Cardiac septum (tissue), 1 donor: Measurements from ENCODE around the gene OR5K3. TPM values are rescaled to one million over a fixed set of nuclear protein-coding genes. Genes with fewer than 3 reads are reported as not detected.
"Not testable (repeated sequence)": the region's sequence is repeated elsewhere in the genome, so short reads cannot be mapped to it uniquely, and the experiment has no call there.

ENCODE experiments used
- DNase-seq: peaks from one replicate; pipeline ENCODE4 v3.0.0-alpha.2; 2020; ENCODE audit warnings: low spot score
- intact Hi-C: fragments of 100-400 bp; cut with DNase I; formaldehyde crosslinking; loops from one replicate; pipeline ENCODE4 v1.14.0; 2022
- long read RNA-seq: library from polyadenylated mRNA; unstranded; transcript quantifications from one replicate; pipeline ENCODE4 v2.0.0, GENCODE V29; 2021
- total RNA-seq: library from RNA; stranded (reverse); fragmentation: NEBNext Ultra II Directional; extraction: Animal tissue kit (Norgen Biotek cat#: 25700); gene quantifications from one replicate; pipeline ENCODE4 v1.2.1, GENCODE V29; 2021
- donor health status: DM: no; HTN: no; CAD: no.

Gene OR5K3
- not detected for total RNA-seq
- long read RNA-seq = 0 reads

- intact Hi-C loops = no loop called here
- no peak for DNase-seq
These were observed at the start of gene OR5K3 for GRCh38 chr3:98390366-98390765. OR5K3 (plus strand) TSS chr3:98390666; CDS start chr3:98390666, 0 bp downstream.

DNA sequence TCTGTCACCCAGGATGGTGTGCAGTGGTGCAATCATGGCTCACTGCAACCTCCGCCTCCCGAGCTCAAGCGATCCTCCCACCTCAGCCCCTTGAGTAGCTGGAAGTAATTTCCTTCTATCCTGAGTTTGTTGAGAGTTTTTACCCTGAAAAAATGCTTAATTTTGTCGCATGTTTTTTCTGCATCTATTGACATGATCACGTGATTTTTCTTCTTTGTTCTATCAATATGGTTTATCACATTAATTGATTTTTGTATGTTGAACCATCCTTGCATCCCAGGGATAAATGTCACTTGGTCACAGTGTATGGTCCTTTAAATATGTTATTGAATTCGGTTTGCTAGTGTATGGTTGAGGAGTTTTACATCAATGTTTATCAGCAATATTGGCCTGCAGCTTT is 48.7 kb upstream of the OR5K3 start:
- intact Hi-C loops = no loop called here
- no peak for DNase-seq

- intact Hi-C loops = no loop called here
- no peak for DNase-seq
These were observed 46.6 kb upstream of the OR5K3 start for GRCh38 chr3:98343647-98344507.

GRCh38 chr3:98350082-98350481 is 40.4 kb upstream of the OR5K3 start:
- no peak for DNase-seq
- intact Hi-C loops = no loop called here

DNA sequence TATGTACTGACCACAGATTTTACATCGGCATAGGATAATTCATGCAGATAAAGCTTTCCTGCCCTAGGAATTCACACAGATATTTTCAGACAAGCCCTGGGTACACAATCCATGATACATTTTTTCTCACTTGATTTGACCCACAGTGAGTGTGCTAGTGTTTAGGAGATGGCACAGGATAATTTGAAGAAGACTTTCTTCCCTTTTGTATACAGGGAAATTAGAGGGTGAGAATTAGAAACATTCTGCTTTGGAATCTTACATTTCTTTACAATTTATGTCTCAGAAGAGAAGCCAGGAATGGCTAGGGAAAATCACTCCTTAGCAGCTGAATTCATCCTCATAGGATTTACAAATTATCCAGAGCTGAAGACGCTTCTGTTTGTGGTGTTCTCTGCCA is 36.9 kb upstream of the OR5K3 start, which contains the start of gene OR5K4:
TSS of gene OR5K4 (plus strand) at position 301 of the 400 bp plus-strand sequence. CDS start at position 301, 0 bp downstream.
- intact Hi-C loops = no loop called here

DNA sequence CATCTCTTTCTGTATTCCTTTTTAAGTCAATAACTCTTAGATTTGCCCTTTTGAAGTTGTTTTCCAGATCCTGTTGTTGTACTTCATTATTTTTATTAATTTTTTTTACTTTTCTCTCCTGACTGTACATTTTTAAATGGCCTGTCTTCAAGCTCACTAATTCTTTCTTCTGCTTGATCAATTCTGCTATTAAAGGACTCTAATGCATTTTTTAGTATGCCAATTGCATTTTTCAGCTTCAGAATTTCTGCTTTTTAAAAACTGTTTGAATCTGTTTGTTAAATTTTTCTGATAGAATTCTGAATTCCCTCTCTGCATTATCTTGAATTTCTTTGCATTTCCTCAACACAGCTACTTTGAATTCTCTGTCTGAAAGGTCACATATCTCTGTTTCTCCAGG is 31.2 kb upstream of the OR5K3 start:
- intact Hi-C loops = no loop called here
- no peak for DNase-seq

More for the DNA sequence above, 36.9 kb upstream of the OR5K3 start, which contains the start of gene OR5K4:
- no peak for DNase-seq

DNA sequence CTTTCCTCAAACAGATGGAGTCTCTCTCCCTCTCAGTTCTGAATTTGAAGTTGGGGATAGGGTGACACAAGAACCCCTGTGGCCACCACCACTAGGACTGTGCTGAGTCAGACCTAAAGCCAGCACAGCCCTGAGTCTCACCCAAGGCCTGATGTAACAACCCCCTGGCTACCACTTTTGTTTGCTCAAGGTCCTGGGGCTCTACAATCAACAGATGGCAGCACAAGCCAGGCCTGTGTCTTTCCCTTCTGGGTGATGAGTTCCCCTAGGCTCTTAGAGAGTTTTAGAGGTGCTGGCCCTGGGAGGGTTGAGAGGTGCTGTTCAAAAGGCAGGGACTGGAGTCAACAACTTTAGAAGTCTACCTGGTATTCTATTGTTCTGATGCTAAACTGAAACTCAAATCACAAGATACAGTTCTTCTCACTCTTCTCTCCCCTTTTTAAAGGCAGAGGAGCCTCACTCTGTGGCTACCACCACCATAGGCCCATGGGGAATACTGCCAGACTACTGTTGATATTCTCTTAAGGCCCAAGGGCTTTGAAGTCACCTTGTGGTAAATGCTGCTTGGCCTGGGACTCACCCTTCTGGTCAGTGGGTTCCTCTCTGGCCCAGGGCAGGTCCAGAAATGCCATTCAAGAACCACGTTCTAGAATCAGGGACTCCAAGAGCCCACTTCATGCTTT is 30.3 kb upstream of the OR5K3 start:
- no peak for DNase-seq
- intact Hi-C loops = no loop called here

DNA sequence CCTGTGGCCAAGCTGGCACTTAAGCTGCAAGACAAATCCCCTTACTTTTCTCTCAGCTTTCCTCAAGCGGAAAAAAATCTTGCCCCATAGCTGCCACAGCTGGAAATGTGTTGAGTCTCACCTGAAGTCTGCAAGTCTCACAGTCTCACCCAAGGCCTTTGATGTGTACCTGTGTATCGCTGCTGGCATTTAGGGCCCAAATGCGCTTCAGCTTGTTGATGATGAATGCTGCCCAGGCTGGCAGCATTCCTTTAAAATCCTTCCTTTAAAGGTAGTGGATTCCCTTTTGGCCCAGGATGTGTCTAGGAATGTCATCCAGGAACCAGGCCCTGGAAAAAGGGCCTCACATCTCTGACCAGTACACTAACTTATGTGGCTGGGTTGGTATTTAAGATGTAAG is 29.8 kb upstream of the OR5K3 start:
- intact Hi-C loops = no loop called here
- no peak for DNase-seq

- DNase-seq = no peak
- intact Hi-C loops = no loop called here
These were observed 29.2 kb upstream of the OR5K3 start for GRCh38 chr3:98361289-98361688.

GRCh38 chr3:98367464-98368246 is 22.8 kb upstream of the OR5K3 start:
- no peak for DNase-seq
- intact Hi-C loops = no loop called here

DNA sequence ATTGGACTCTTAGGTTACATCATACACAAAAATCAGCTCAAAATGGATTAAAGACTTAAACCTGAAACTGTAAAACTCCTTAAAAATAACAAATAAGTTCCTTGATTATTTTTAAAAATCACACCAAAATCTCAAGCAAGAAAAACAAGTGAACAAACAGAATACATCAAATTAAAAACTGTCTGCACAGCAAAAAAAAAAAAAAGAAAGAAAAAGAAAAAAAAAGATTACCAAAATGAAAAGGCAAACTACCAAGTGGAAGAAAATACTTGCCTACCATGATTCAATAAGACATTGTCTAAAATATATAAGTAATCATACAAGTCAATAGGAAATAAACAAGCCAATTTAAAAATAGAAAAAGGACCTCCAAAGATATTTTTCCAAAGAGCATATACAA is 19.3 kb upstream of the OR5K3 start:
- no peak for DNase-seq
- intact Hi-C loops = no loop called here

DNA sequence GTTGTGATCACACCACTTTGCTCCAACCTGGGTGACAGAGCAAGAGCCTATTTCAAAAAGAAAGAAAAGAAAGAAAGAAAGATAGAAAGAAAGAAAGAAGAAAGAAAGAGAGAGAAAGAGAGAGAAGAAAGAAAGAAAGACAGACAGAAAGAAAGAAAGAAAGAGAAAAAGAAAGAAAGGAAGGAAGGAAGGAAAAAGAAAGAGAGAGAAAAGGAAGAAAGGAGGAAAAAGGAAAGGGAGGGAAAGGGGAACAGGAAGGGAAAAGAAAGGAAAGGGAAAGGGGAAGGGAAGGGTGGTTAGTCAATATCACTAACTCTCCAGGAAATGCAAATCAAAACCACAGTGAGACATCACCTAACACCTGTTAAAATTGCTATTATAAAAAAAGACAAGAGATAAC is 18.6 kb upstream of the OR5K3 start:
- intact Hi-C loops = no loop called here
- DNase-seq = no peak

- DNase-seq = no peak
- intact Hi-C loops = no loop called here
These were observed 18.0 kb upstream of the OR5K3 start for GRCh38 chr3:98372445-98372844.

- intact Hi-C loops = no loop called here
- no peak for DNase-seq
These were observed 13.8 kb upstream of the OR5K3 start for GRCh38 chr3:98376631-98377030.

DNA sequence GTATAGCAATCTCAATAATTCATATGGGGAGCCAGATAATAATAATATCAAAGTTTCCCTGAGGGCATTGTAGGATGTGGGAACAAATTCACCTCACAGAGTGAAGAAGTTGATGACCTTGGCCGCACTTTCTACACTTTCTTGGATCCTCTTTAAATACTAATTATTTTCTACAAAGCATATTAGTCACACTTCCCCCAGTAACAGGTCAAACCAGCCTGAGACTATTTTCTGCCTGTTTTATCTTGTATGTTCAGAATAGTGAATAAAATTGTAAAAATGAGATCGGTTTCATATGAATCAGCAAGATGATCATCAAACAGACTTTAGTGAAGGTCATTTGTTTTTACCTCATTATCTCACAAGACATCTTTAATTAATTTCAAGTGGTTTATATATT is 2.3 kb upstream of the OR5K3 start:
- intact Hi-C loops = no loop called here
- DNase-seq = no peak

GRCh38 chr3:98395101-98395500 is 4.6 kb downstream of the OR5K3 start:
- DNase-seq = no peak
- intact Hi-C loops = no loop called here

- intact Hi-C loops, DNase-seq: not testable (repeated sequence)
These were observed 6.0 kb downstream of the OR5K3 start for GRCh38 chr3:98396482-98396881.

GRCh38 chr3:98398513-98398912 is 8.0 kb downstream of the OR5K3 start:
- intact Hi-C loops = no loop called here
- no peak for DNase-seq

- no peak for DNase-seq
- intact Hi-C loops = no loop called here
These were observed 12.0 kb downstream of the OR5K3 start for GRCh38 chr3:98402507-98402906.

- no peak for DNase-seq
- intact Hi-C loops = no loop called here
These were observed 13.5 kb downstream of the OR5K3 start for GRCh38 chr3:98404010-98404409.
